Stimulated activated CD8-positive, alpha-beta memory T cell treated with anti-CD3 and anti-CD28 coated beads, Interleukin-2, amount 100 ng/mL, for 48 hours (primary cell): ENCODE data around the gene PLEKHD1.
A peak's percentile ranks its signal among the peaks of the same experiment; 100 is the strongest.

Experiments
- DNase-seq, 2 donors: peaks; one replicate each; pipeline ENCODE4 v3.0.0-alpha.2; 2020; ENCODE audit warnings: low read depth in 2 of 2

The PLEKHD1 gene

DNA sequence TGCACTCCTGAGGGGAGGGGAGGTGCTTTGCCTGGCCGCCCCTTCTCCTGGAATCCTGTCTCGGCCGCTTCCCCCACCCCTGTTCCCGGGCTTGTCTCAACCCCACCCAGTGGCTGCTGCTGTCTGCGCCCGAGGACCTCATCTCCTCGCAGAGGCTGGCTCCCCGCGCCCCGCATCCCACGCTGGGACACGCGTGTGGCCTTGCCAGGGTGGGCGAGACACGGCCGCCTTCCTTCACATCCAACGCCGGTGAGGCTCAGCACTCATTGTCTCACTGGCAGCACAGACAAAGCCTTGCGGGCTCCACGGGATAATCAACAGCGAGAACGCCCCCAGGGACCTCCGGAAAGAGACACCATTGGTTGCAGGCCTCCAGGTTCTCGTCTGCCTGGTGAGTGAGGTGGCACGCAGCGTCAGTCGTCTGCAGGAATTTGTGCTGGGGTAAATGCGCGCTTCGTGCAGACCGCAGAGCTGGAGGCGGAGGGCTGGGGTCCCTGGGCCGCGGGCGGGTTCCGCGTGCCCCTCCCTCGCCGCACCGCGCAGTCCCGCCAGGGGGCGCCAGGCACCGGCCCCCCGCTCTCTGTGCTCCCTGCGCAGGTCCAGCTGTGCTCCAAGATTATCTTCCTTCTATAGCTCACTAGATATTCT lies 63.3 kb downstream of the PLEKHD1 start:
- DNase-seq = peak in 1 of 2 donors; percentile 13

DNA sequence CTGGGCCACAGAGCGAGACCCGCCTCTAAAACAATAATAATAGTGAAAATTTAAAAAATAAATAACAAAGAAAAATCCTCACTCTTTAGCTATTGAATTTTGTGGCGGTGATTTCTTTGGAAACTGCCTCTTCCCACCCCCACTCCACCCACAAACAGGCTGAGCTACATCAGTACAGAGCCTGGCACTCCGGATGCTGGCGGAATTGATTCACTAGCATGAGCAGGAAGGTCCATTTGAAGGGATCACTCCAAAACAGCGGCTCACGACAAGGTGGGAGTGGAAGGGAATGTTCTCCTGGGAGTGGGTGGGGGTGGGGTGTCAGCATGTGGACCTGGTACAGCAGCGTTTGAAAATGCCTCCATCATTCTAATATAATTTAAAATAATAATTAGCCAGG lies 64.0 kb downstream of the PLEKHD1 start:
- no peak for DNase-seq

DNA sequence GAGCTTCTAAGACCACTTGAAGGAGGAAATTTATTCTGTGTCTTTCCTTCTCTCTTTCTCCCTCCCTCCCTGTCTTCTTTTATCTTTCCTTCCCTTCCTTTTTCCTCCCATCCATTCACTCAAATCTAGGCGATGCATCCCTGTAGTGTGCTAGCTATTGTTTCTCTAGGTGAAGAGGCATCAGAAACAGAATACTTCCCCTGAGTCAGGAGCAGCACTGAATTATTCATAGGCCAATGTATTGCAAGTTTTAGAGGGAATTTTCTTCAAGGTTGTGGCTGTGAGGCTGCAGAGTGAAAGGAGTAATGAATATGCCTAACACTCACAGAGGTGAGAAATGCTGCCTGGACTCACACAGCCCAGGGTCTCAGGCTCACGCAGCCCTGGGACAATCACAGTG lies 67.0 kb downstream of the PLEKHD1 start:
- DNase-seq = no peak

DNA sequence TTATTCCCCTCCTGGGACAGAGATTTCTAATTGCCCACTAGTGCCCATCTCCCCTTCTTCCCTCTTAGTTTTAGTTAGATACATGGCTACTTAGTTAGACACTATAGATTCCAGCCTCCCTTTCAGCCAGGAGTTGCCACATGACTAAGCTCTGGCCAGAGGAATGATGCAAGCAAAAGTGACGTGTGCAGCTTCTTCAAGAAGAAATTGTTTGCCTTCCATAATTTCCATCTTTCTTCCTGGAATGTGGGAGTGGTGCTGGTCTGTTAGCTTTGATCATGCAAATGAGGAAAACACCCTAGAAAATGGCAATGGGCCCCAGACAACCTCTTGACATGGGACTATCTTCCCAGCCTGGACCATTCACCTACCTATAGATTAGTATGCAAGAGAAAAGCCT lies 68.7 kb downstream of the PLEKHD1 start:
- DNase-seq = no peak

DNA sequence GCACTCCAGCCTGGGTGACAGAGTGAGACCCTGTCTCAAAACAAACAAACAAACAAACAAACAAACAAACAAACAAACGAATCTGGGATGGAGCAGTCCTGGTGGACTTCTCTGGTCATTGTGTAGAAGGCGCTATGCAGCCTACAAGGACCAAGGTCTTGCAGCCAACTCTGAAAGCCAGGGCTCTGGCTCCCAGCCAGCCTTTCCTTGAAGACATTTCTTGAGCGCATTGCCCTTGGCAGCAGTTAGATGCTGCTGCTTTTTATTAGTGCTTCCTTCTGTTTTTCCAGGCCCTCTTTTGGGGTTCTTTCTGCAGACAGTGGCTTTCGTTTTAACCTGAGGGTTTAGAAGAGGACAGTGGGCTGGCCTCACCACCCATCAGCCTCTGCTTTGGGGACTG lies 70.0 kb downstream of the PLEKHD1 start:
- no peak for DNase-seq

DNA sequence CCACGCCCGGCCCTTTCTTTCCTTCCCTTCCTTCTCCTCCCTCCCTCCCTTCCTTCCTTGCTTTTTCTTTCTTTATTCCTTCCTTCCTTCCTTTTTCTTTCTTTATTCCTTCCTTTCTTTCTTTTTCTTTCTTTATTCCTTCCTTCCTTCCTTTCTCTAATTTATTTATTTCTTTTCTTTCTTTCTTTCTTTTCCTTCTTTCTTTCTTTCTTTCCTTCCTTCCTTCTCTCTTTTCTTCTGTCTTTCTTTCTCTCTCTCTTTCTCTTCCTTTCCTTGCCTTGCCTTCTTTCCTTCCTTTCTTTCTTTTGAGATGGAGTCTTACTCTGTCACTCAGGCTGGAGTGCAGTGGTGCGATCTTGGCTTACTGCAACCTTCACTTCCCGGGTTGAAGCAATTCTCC lies 74.2 kb downstream of the PLEKHD1 start:
- no peak for DNase-seq

DNA sequence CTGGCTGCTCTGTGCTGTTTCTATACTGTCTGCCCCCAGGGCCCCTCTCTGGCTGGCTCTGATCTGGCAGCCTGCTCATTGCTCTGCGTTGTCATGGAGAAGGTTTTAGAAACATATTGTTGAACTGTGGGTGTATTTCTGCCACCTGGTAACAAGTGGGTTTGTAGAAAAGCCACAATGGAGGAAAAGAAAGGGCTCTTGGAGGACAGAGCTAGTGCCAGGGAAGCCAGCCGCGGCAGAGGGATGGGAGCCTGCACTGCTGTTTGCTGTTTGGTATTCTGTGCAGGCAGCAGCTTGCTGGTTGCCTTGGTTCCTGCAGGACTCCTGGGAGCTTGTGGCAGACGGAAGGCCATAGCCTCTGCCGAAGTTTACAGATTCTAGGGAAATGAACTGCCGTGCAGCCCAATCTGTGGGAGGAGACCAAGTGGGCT lies 75.1 kb downstream of the PLEKHD1 start:
- DNase-seq = no peak

DNA sequence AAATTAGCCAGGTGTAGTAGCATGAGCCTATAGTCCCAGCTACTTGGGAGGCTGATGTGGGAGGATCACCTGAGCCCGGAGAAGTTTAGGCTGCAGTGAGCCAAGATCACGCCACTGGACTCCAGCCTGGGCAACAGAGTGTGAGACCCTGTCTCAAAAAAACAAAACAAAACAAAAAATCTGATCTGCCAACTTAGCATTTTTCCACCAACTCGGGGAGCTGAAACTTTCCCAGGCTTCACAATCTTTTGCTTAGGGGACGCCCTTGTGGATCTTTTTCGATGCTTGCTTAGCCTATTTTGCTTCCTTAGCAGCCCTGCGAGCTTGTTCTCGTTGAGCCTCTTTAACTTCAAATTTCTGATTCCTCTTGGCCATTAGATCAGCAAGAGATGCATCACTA lies 76.3 kb downstream of the PLEKHD1 start:
- no peak for DNase-seq

DNA sequence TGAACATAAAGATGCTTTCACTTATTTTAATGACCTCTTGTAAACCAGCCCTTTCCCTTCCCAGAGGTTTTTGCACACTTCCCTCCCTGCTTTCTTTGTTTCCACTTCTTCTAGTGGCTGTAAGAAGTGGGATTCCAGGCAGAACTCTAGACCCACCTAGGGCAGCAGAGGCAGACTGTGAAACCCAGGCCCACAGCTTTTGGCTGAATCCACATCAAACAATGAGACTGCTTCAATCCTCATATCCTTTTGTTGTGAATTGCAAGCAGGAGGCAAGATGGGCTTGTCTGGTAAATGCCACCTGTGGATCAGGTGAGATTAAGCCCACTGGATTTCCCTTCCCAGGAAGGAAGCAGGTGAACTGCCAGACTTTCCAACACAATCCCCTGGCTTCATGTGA lies 77.4 kb downstream of the PLEKHD1 start:
- no peak for DNase-seq

DNA sequence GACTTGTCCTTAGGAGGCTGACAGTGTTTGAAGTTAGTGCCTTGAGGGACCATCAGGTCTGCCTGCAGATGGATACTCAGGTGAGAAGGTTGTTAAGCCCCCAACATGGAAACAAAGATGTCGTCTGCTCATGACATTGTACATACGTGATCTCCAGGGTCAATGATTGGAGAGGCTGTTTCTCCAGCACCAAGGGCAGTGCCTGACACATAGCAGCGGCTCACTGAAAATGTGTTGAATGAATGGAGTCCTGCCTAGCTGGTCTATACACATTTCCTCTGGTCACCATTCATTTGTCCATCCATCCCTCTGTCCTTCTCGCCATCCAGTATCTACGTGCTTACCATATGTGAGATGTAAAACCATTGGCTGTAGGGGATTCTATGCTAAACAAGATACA lies 83.0 kb downstream of the PLEKHD1 start:
- DNase-seq = no peak

DNA sequence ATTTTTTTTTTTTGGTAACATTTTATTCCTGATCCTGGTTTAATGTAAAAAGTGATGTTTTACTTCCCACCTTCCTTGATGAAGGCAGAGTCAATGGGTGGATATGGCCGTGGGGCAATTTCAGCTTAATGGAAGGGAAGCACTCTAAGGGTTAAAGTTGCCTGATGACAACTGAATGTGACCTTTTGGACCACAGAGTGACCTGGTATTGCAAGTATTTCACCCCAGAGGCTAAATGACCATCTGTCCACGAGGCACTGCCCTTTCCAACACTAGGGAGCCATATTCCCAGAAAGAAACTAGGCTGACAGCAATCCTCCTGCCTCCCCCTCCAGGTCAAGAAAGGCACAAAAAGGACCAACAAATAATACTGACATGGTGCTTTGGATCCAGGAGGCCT lies 85.3 kb downstream of the PLEKHD1 start:
- no peak for DNase-seq

DNA sequence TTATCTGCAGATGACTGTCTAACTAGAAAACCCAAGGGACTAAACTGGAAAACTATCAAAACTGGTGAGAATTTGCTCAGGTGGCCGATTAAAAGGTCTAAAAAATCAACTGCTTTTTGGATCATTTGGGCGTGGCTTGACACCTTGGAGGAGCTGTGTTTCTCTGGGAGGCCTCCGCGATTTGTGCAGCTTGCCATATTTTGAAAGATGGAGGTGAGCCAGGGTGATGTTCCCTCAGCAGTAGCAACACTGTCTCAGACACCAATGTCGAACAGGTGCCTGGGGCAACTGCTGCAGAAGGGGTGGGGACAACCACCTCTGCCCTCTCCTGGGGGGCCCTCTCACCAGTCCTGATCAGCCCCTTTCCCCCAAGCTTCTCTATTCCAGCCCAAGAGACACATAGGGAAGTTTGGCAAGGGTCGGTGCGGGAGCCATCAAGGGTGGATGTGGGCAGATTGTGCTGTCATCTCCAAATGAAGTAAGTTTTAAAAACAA lies 86.4 kb downstream of the PLEKHD1 start:
- DNase-seq = no peak

DNA sequence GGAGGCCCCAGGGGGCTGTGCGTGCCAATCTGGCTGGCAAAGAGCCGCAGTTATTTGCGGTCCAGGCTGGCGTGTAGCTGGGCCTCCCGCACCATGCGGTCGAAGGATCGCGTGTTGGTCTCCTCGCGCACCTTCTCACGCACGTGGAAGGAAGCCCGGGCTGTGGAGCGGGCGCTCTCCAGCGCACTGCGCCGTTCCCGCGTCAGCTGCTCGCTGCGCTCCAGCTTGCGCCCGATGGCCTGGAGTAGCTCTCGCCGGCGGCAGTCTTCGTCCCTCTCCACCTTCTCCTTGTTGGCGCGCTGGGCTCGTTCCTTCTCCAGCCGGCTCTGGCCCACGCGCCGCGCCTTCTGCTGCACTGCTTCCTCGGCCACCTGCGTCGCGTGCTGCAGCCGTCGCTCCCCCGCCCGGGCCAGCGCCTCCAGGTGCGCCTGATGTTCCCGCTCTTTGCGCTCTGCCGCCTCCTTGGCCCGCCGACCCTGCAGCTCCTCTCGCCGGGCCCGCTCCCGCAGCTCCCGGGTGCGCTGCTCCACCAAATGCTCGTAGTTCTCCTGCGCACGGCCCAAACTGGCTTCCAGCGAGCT lies 87.0 kb downstream of the PLEKHD1 start:
- DNase-seq = no peak

DNA sequence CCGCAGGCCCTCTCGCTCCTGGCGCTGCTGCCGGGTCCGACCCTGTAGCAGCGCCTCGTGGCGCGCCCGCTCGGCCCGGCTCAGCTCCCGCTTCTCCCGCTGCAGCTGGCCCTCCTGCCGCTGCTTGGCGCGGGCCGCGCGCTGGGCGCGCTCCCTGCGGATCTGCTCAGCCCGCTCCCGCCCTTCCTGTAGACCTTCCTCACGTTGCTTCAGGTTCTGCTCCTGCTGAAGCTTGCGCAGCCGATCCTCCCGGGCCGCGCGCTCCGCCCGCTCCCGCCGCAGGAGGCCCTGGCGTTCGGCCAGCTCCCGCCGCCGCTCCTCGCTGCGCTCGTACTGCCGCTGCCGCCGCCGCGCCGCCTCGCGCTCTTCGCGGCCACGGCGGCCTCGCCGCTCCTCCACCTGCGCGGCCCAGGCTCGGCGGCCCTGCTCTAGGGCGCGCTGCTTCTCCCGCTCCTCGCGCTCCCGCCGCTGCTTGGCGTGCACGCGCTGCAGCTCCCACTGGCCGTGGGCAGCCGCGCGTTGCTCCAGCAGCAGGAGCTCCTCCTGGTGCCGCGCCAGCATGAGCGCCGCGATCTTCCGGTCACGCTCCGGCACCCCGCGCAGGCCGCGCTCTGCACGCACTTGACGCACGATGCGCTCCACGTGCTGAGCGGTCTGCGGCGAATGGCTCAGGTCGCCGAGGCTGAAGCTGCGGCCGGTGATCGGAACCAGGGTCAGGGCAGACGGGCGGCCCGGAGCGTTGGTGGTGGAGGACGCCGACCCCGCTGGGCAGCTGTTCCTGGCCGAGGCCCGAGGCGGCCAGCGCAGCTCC lies 87.7 kb downstream of the PLEKHD1 start:
- no peak for DNase-seq

DNA sequence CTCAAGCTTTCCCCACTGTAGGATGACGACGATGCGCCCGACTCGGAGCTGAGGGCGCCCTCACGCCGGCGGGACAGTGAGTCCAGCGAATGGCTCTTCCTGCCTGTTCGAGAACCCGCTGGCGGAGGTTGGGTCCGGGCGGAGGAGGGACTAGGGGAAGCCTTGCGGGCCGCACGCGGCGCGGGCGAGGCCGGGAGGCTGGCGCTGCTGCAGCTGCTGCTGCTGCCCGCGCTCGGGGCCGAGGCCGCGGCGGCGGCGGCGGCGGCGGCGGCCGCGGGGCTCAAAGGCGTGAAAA lies 88.3 kb downstream of the PLEKHD1 start:
- no peak for DNase-seq

DNA sequence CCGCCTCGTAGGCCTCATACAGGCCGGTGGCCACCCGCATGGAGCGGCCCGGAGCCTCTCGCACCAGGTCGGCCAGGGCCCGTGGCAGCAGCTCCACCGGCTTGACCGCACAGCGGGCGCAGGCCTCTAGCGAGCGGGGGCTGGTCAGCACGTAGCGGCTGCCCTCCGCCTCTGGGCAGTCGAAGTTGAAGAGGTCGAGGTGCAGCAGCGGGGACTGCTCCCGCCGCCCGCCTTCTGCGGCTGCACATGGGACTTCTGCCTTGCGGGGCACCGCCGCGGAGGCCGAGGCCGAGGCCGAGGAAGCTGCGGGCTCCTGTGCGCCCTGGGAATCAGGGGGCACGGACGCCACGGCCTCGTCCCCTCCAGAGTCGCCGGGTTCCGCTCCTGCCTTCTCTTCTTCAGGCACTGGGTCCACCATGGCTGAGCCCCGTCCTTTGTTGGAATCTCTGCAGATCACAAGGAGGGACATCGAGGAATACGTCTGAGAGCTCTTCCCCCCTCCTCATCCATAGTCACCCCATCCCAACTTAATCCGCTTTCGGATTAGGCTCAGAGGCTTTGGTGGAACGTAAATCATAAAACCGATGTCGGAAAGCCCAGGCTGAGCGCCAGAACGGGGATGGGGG lies 88.8 kb downstream of the PLEKHD1 start:
- DNase-seq = no peak

DNA sequence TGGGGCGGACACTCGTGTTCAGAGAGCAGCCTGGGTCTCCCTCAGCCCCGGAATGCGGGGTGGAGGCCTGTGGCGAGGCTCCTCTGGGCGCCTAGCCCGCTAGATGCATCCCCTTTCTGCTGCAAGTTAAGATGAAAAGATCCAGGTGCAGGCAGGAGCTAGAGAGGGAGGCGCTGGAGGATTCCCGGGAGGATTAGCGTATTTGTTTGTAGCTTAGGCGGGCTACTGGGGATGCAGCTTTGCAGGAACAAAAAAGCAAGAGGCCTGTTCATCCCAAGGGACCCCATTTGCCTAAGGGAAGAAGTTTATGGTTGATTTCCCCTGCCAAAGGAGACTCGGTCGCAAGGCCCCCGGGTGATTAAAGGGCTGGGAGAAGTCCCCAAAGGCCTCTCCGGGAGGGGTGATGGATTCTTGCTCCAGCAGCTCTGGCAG lies 89.3 kb downstream of the PLEKHD1 start:
- no peak for DNase-seq

DNA sequence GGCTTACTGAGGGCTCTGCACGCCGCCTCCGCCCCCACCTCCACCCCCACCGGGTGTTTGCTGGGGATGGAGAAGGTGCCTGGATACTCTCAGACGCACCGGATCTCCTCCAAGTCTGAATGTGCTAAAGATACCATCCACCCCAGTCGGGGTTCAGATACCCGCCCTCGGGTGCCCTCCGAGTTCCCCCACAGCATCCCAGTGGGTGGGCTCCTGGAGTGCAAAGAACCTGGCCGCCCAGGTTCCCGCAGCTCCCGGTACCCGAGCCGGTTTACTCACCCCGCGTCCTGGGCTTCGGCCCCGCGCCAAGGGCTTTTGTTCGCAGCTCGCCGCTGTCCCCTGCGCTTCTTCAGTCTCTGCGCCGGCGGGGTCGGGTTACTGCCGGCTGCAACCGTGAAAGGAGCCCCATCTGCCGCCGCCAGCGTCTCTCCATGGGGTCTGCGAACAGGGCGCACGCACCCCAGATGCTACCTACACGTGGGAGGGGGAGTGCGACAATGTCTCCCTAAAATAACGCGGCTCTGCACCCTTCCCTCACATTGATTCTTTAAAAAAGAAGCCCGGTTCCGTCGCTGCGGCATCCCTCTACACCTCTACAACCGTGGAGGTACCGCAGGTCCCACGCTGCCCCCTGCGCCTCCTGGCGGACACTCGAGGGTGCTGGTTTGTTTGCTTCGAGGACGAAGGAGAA lies 89.9 kb downstream of the PLEKHD1 start, which contains the start of gene CCDC177:
CCDC177 (minus strand) TSS at position 609 of the 691 bp plus-strand sequence. CDS start 1,249 bp downstream, outside the sequence.
- peak; percentile 54 to 73 for DNase-seq

DNA sequence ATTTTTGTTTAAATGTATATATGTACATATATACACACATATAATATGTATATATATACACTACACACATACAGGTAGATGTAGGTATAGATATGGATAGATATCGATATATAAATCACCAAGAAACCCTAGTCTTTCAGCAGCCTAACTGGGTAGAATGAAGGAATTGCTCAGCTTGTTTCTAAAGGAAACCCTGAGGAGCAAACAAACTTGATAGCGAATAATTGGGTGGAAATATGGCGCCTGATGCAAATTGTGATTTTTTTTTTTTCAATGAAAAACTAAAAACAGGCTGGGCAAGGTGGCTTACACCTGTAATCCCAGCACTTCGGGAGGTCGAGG lies 90.4 kb downstream of the PLEKHD1 start:
- no peak for DNase-seq

DNA sequence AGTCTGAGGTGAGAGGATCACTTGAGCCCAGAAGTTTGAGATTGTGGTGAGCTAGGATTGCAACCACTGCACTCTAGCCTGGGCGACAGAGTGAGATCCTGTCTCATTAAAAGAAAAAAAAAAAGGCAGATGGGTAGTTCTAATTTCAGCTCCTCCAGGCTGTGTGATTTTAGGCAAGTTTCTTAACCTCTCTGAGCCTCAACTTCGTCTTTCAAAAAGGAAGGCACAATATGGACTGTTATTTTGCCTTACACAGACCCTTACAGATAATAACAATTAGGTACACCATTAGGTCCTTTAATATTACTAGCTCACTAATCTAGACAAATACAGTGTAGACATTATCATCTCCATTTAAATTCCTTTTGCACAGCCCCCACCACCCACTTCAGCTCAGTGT lies 94.9 kb downstream of the PLEKHD1 start:
- DNase-seq = no peak

DNA sequence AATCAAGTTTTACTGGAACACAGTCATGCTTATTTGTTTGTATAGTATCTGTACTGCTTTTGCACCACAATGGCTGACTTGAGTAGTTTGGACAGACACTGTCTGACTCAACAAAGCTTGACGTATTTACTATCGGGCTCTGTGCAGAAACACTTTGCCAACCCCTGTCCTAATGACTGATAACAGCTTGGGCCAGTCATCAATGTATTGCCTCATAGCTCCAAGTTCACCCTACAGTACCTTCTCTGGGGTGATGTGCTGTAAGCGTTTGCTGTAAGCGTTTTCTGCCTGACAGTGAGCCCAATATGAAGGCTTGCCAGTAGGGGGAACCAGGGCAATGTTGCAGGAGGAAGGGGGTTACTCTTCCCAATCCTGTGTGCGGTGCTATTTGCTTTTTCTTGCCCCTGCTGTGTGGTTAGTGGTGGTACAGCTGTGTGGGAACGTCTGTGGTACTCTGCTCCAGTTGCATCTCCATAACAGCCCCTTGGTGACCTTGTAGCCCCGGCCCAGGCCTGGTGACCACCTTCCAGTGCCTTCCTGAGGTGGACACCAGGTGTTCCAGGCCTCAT lies 95.6 kb downstream of the PLEKHD1 start:
- DNase-seq = no peak
